IPS-NIHi7 (cell line): ENCODE results near the gene EXOC7.

Experiments used
- DNase-seq: peaks from one replicate; pipeline ENCODE4 v3.0.0; 2012; ENCODE audit warnings: mixed read lengths; ENCODE audit errors: extremely low spot score

The EXOC7 gene

GRCh38 chr17:76103274-76104139 lies at the start of gene EXOC7:
Gene EXOC7, minus strand, starts transcription at chr17:76103787. Its CDS starts 95 bp downstream, at chr17:76103692.
- DNase-seq, result peak; percentile 97

GRCh38 chr17:76153202-76153601 lies 49.6 kb upstream of the EXOC7 start:
- no peak for DNase-seq

GRCh38 chr17:76152591-76152990 lies 49.0 kb upstream of the EXOC7 start:
- no peak for DNase-seq

- no peak for DNase-seq
Observed at GRCh38 chr17:76151896-76152454, 48.4 kb upstream of the EXOC7 start.

- no peak for DNase-seq
Observed at GRCh38 chr17:76150712-76151622, 47.4 kb upstream of the EXOC7 start.

GRCh38 chr17:76149214-76149613 lies 45.6 kb upstream of the EXOC7 start:
- DNase-seq, result no peak

GRCh38 chr17:76148015-76148326 lies 44.4 kb upstream of the EXOC7 start:
- no peak for DNase-seq

- no peak for DNase-seq
Observed at GRCh38 chr17:76147211-76148014, 43.8 kb upstream of the EXOC7 start.

- DNase-seq, result no peak
Observed at GRCh38 chr17:76146053-76146851, 42.7 kb upstream of the EXOC7 start.

GRCh38 chr17:76145231-76146052 lies 41.9 kb upstream of the EXOC7 start:
- no peak for DNase-seq

GRCh38 chr17:76142585-76143041 lies 39.0 kb upstream of the EXOC7 start:
- DNase-seq, result no peak

- DNase-seq, result no peak
Observed at GRCh38 chr17:76142039-76142584, 38.5 kb upstream of the EXOC7 start.

- DNase-seq, result peak; percentile 97
Observed at GRCh38 chr17:76141212-76142038, 37.8 kb upstream of the EXOC7 start, which contains the start of gene FOXJ1. Gene FOXJ1, minus strand, starts transcription at chr17:76141245. Its CDS starts 850 bp downstream, at chr17:76140395.

GRCh38 chr17:76140661-76141211 lies 37.1 kb upstream of the EXOC7 start:
- no peak for DNase-seq

GRCh38 chr17:76139801-76140660 lies 36.4 kb upstream of the EXOC7 start:
- no peak for DNase-seq

GRCh38 chr17:76138896-76139752 lies 35.5 kb upstream of the EXOC7 start:
- no peak for DNase-seq
